Measurements from ENCODE around the gene BCL2L11. TPM values are rescaled to one million over a fixed set of nuclear protein-coding genes. Genes with fewer than 3 reads are reported as not detected.

BCL2L11 gene
- polyA plus RNA-seq, 6 donors from 2014 or later: 17.2 to 29.7 (median 20.2) TPM

- Mint-ChIP-seq H3K27ac (peak overlapping the region in 2 of 6 donors; percentile 7 to 15), H3K4me1 (peaks cover 4 to 8% (median 6%) of the 10 kb centered on the region in 3 donors), H3K27me3 (peaks cover 0 to 21% (median 20%) of the 10 kb centered on the region in 3 donors), H3K36me3 (no peaks in the 10 kb centered on the region), H3K9me3 (no peaks in the 10 kb centered on the region), H3K4me3 (no peak overlapping the region)
- DNase-seq: no peak
- no peak for ATAC-seq (ENCODE audit: low read depth in 2 of 2)
These were observed 50.7 kb downstream of the BCL2L11 start for GRCh38 chr2:111171337-111171930.

GRCh38 chr2:111172666-111173065 is 52.0 kb downstream of the BCL2L11 start:
- H3K9me3 Mint-ChIP-seq: no peaks in the 10 kb centered on the region
- H3K4me1 Mint-ChIP-seq: peaks cover under 1 to 5% (median 4%) of the 10 kb centered on the region in 3 donors
- no peak overlapping the region for H3K27ac Mint-ChIP-seq
- peaks cover 3 to 26% (median 23%) of the 10 kb centered on the region in 3 donors for H3K27me3 Mint-ChIP-seq
- no peak overlapping the region for H3K4me3 Mint-ChIP-seq
- no peak for ATAC-seq (ENCODE audit: low read depth in 2 of 2)
- no peaks in the 10 kb centered on the region for H3K36me3 Mint-ChIP-seq
- DNase-seq: no peak

GRCh38 chr2:111173338-111173737 is 52.6 kb downstream of the BCL2L11 start:
- peak overlapping the region in 1 of 6 donors; percentile 48 for H3K27ac Mint-ChIP-seq

GRCh38 chr2:111173856-111174255 is 53.1 kb downstream of the BCL2L11 start:
- H3K27me3 Mint-ChIP-seq: peaks cover 3 to 34% (median 27%) of the 10 kb centered on the region in 3 donors
- H3K27ac Mint-ChIP-seq: no peak overlapping the region
- H3K4me3 Mint-ChIP-seq: no peak overlapping the region
- ATAC-seq (ENCODE audit: low read depth in 2 of 2) (no peak), DNase-seq (no peak)
- H3K4me1 Mint-ChIP-seq: peaks cover 0 to 4% (median 0%) of the 10 kb centered on the region in 3 donors
- no peaks in the 10 kb centered on the region for H3K9me3 Mint-ChIP-seq
- no peaks in the 10 kb centered on the region for H3K36me3 Mint-ChIP-seq

More at GRCh38 chr2:111173338-111173737, 52.6 kb downstream of the BCL2L11 start:
- Mint-ChIP-seq H3K27me3 (peaks cover 3 to 32% (median 27%) of the 10 kb centered on the region in 3 donors), H3K36me3 (no peaks in the 10 kb centered on the region), H3K4me3 (no peak overlapping the region), H3K9me3 (no peaks in the 10 kb centered on the region), H3K4me1 (peaks cover 0 to 4% (median 0%) of the 10 kb centered on the region in 3 donors)
- no peak for DNase-seq
- no peak for ATAC-seq (ENCODE audit: low read depth in 2 of 2)

- no peaks in the 10 kb centered on the region for H3K4me1 Mint-ChIP-seq
- ATAC-seq (ENCODE audit: low read depth in 2 of 2): no peak
- peak overlapping the region in 2 of 6 donors; percentile 4 to 41 for H3K27ac Mint-ChIP-seq
- no peak for DNase-seq
- peaks cover 3 to 34% (median 27%) of the 10 kb centered on the region in 3 donors for H3K27me3 Mint-ChIP-seq
- no peaks in the 10 kb centered on the region for H3K9me3 Mint-ChIP-seq
- no peak overlapping the region for H3K4me3 Mint-ChIP-seq
- H3K36me3 Mint-ChIP-seq: no peaks in the 10 kb centered on the region
These were observed 54.9 kb downstream of the BCL2L11 start for GRCh38 chr2:111175615-111176014.

GRCh38 chr2:111176388-111176787 is 55.7 kb downstream of the BCL2L11 start:
- Mint-ChIP-seq H3K9me3 (no peaks in the 10 kb centered on the region), H3K27me3 (peaks cover 3 to 34% (median 27%) of the 10 kb centered on the region in 3 donors), H3K4me1 (no peaks in the 10 kb centered on the region), H3K4me3 (no peak overlapping the region), H3K36me3 (no peaks in the 10 kb centered on the region), H3K27ac (peak overlapping the region in 1 of 6 donors; percentile 7)
- DNase-seq (no peak), ATAC-seq (ENCODE audit: low read depth in 2 of 2) (no peak)

GRCh38 chr2:111176867-111177266 is 56.2 kb downstream of the BCL2L11 start:
- H3K27me3 Mint-ChIP-seq: peaks cover 3 to 34% (median 27%) of the 10 kb centered on the region in 3 donors
- H3K4me3 Mint-ChIP-seq: no peak overlapping the region
- no peak for DNase-seq
- no peak overlapping the region for H3K27ac Mint-ChIP-seq
- no peaks in the 10 kb centered on the region for H3K36me3 Mint-ChIP-seq
- no peak for ATAC-seq (ENCODE audit: low read depth in 2 of 2)
- no peaks in the 10 kb centered on the region for H3K9me3 Mint-ChIP-seq
- no peaks in the 10 kb centered on the region for H3K4me1 Mint-ChIP-seq

GRCh38 chr2:111178296-111178695 is 57.6 kb downstream of the BCL2L11 start:
- H3K4me3 Mint-ChIP-seq: no peak overlapping the region
- no peak for ATAC-seq (ENCODE audit: low read depth in 2 of 2)
- H3K9me3 Mint-ChIP-seq: no peaks in the 10 kb centered on the region
- peaks cover 3 to 34% (median 27%) of the 10 kb centered on the region in 3 donors for H3K27me3 Mint-ChIP-seq
- no peak for DNase-seq
- no peak overlapping the region for H3K27ac Mint-ChIP-seq
- no peaks in the 10 kb centered on the region for H3K4me1 Mint-ChIP-seq
- no peaks in the 10 kb centered on the region for H3K36me3 Mint-ChIP-seq

- Mint-ChIP-seq H3K27me3 (peaks cover 3 to 34% (median 27%) of the 10 kb centered on the region in 3 donors), H3K4me3 (no peak overlapping the region), H3K9me3 (no peaks in the 10 kb centered on the region), H3K27ac (no peak overlapping the region), H3K4me1 (no peaks in the 10 kb centered on the region), H3K36me3 (no peaks in the 10 kb centered on the region)
- no peak for DNase-seq
- no peak for ATAC-seq (ENCODE audit: low read depth in 2 of 2)
These were observed 58.2 kb downstream of the BCL2L11 start for GRCh38 chr2:111178730-111179405.

- DNase-seq (no peak), ATAC-seq (ENCODE audit: low read depth in 2 of 2) (no peak)
- Mint-ChIP-seq H3K27me3 (peaks cover 2 to 14% (median 6%) of the 10 kb centered on the region in 3 donors), H3K36me3 (no peaks in the 10 kb centered on the region), H3K9me3 (no peaks in the 10 kb centered on the region), H3K4me3 (no peak overlapping the region), H3K4me1 (no peaks in the 10 kb centered on the region), H3K27ac (no peak overlapping the region)
These were observed 61.4 kb downstream of the BCL2L11 start for GRCh38 chr2:111182121-111182520.

- no peak for DNase-seq
- Mint-ChIP-seq H3K4me1 (no peaks in the 10 kb centered on the region), H3K27ac (no peak overlapping the region)
These were observed 62.0 kb downstream of the BCL2L11 start for GRCh38 chr2:111182740-111183139.

GRCh38 chr2:111184725-111185310 is 64.1 kb downstream of the BCL2L11 start:
- DNase-seq (no peak), ATAC-seq (ENCODE audit: low read depth in 2 of 2) (no peak)
- H3K27me3 Mint-ChIP-seq: peaks cover 0 to 6% (median 0%) of the 10 kb centered on the region in 3 donors
- peak overlapping the region in 1 of 6 donors; percentile 77 for H3K27ac Mint-ChIP-seq
- no peaks in the 10 kb centered on the region for H3K4me1 Mint-ChIP-seq
- H3K9me3 Mint-ChIP-seq: no peaks in the 10 kb centered on the region
- no peaks in the 10 kb centered on the region for H3K36me3 Mint-ChIP-seq
- H3K4me3 Mint-ChIP-seq: no peak overlapping the region

More at GRCh38 chr2:111182740-111183139, 62.0 kb downstream of the BCL2L11 start:
- Mint-ChIP-seq H3K4me3 (no peak overlapping the region), H3K9me3 (no peaks in the 10 kb centered on the region), H3K36me3 (no peaks in the 10 kb centered on the region), H3K27me3 (peaks cover 0 to 14% (median 4%) of the 10 kb centered on the region in 3 donors)
- ATAC-seq (ENCODE audit: low read depth in 2 of 2): no peak

- ATAC-seq (ENCODE audit: low read depth in 2 of 2) (no peak), DNase-seq (no peak)
- Mint-ChIP-seq H3K4me3 (no peak overlapping the region), H3K27me3 (peaks cover 0 to 6% (median 0%) of the 10 kb centered on the region in 3 donors), H3K27ac (peak overlapping the region in 1 of 6 donors; percentile 77), H3K4me1 (no peaks in the 10 kb centered on the region), H3K36me3 (no peaks in the 10 kb centered on the region), H3K9me3 (no peaks in the 10 kb centered on the region)
These were observed 64.8 kb downstream of the BCL2L11 start for GRCh38 chr2:111185361-111186022.

Measured in naive B cell (primary cell).